Loucy (cell line): ENCODE data around the gene RIMBP2.

Experiments
- H2AFZ ChIP-seq: fragments of 200-600 bp; sonication (generic); 2 replicates; pipeline ENCODE4 v1.6.0; 2016; ENCODE audit warnings: antibody characterized with exemption, mild to moderate bottlenecking, low read length, moderate library complexity
- H3F3A ChIP-seq: fragments of 200-600 bp; 2 replicates; pipeline ENCODE4 v1.6.0; 2016; ENCODE audit warnings: antibody characterized with exemption, low read depth, mild to moderate bottlenecking
- H3K27me3 ChIP-seq: fragments of 200-600 bp; sonication (generic); 2 replicates; pipeline ENCODE4 v1.6.1; 2014; ENCODE audit warnings: low read length, mild to moderate bottlenecking; ENCODE audit not compliant: insufficient read depth, poor library complexity, severe bottlenecking
- H3K36me3 ChIP-seq: fragments of 200-600 bp; sonication (generic); 2 replicates; pipeline ENCODE4 v1.6.1; 2016; ENCODE audit warnings: low read length; ENCODE audit not compliant: insufficient read depth
- H3K4me1 ChIP-seq: fragments of 200-600 bp; sonication (generic); 2 replicates; pipeline ENCODE4 v1.5.1; 2014; ENCODE audit warnings: low read length, mild to moderate bottlenecking; ENCODE audit not compliant: insufficient read depth, poor library complexity, severe bottlenecking
- H3K4me2 ChIP-seq: fragments of 200-600 bp; sonication (generic); 2 replicates; pipeline ENCODE4 v1.6.0; 2014; ENCODE audit warnings: antibody characterized with exemption, low read length, low read depth, mild to moderate bottlenecking; ENCODE audit not compliant: poor library complexity, severe bottlenecking
- H3K4me3 ChIP-seq: fragments of 200-600 bp; sonication (generic); 2 replicates; pipeline ENCODE4 v1.5.1; 2014; ENCODE audit warnings: low read length, mild to moderate bottlenecking, mixed read lengths; ENCODE audit not compliant: poor library complexity, severe bottlenecking
- H3K79me2 ChIP-seq: fragments of 200-600 bp; sonication (generic); 2 replicates; pipeline ENCODE4 v1.6.1; 2014; ENCODE audit warnings: low read length; ENCODE audit not compliant: insufficient read depth
- H3K9ac ChIP-seq: fragments of 200-600 bp; sonication (generic); 2 replicates; pipeline ENCODE4 v1.6.0; 2014; ENCODE audit warnings: mild to moderate bottlenecking, low read depth, low read length, moderate library complexity; ENCODE audit not compliant: poor library complexity, severe bottlenecking
- H3K9me2 ChIP-seq: fragments of 200-600 bp; sonication (generic); replicated peaks from 2 replicates; pipeline ENCODE4 v1.6.1; 2016; ENCODE audit warnings: low read depth, low read length, mixed read lengths
- H3K9me3 ChIP-seq: fragments of 200-600 bp; sonication (generic); 2 replicates; pipeline ENCODE4 v1.6.1; 2014; ENCODE audit warnings: mild to moderate bottlenecking, antibody characterized with exemption, low read length, low read depth; ENCODE audit not compliant: insufficient read depth
- H4K20me1 ChIP-seq: fragments of 200-600 bp; sonication (generic); 2 replicates; pipeline ENCODE4 v1.6.0; 2014; ENCODE audit warnings: antibody characterized with exemption, low read length, mild to moderate bottlenecking; ENCODE audit not compliant: insufficient read depth, poor library complexity, severe bottlenecking
- CTCF ChIP-seq: fragments of 200-600 bp; sonication (generic); conservative IDR thresholded peaks from 2 replicates; pipeline ENCODE4 v1.5.1; 2014; ENCODE audit warnings: mild to moderate bottlenecking, antibody characterized with exemption, low read length
- EZH2phosphoT487 ChIP-seq: fragments of 200-600 bp; IDR thresholded peaks from 2 replicates; pipeline ENCODE4 v1.6.1; 2018; ENCODE audit warnings: antibody characterized with exemption, mild to moderate bottlenecking, moderate library complexity, borderline replicate concordance

RIMBP2 gene

GRCh38 chr12:130437555-130438242 lies 278.4 kb downstream of the RIMBP2 start:
- Histone ChIP-seq H3K9me3 (peaks cover 8% of the 10 kb centered on the region; the same call in 1 of the 2 replicates), H3K36me3 (no peaks in the 10 kb centered on the region), H3K4me1 (no peaks in the 10 kb centered on the region), H3K9me2 (no peaks in the 10 kb centered on the region), H3K9ac (no peak overlapping the region), H2AFZ (no peak overlapping the region), H3F3A (no peaks in the 10 kb centered on the region), H4K20me1 (no peaks in the 10 kb centered on the region), H3K4me2 (no peak overlapping the region), H3K27me3 (no peaks in the 10 kb centered on the region), H3K4me3 (no peak overlapping the region), H3K79me2 (no peaks in the 10 kb centered on the region)
- TF ChIP-seq EZH2phosphoT487 (no peak), CTCF (no peak)

- TF ChIP-seq EZH2phosphoT487 (no peak), CTCF (no peak)
- Histone ChIP-seq H3K9me3 (peaks cover 8% of the 10 kb centered on the region; the same call in 1 of the 2 replicates), H3K4me2 (no peak overlapping the region), H3F3A (no peaks in the 10 kb centered on the region), H3K4me1 (no peaks in the 10 kb centered on the region), H3K4me3 (no peak overlapping the region), H3K27me3 (no peaks in the 10 kb centered on the region), H3K36me3 (no peaks in the 10 kb centered on the region), H2AFZ (no peak overlapping the region), H3K79me2 (no peaks in the 10 kb centered on the region), H3K9ac (no peak overlapping the region), H4K20me1 (no peaks in the 10 kb centered on the region), H3K9me2 (no peaks in the 10 kb centered on the region)
Observed at GRCh38 chr12:130436741-130437501, 279.2 kb downstream of the RIMBP2 start.

- Histone ChIP-seq H3K36me3 (no peaks in the 10 kb centered on the region), H4K20me1 (no peaks in the 10 kb centered on the region), H3K27me3 (no peaks in the 10 kb centered on the region), H3K4me3 (no peak overlapping the region), H3K4me1 (no peaks in the 10 kb centered on the region), H3F3A (no peaks in the 10 kb centered on the region), H3K9me2 (no peaks in the 10 kb centered on the region), H2AFZ (no peak overlapping the region), H3K9ac (no peak overlapping the region), H3K4me2 (no peak overlapping the region), H3K9me3 (peaks cover 6% of the 10 kb centered on the region; the same call in 1 of the 2 replicates), H3K79me2 (no peaks in the 10 kb centered on the region)
- TF ChIP-seq EZH2phosphoT487 (no peak), CTCF (no peak)
Observed at GRCh38 chr12:130435826-130436225, 280.3 kb downstream of the RIMBP2 start.
